GM04503 (cell line): Measurements from ENCODE around the gene HRK.
"Not testable (repeated sequence)": the region's sequence is repeated elsewhere in the genome, so short reads cannot be mapped to it uniquely, and the experiment has no call there.

Experiments used
- DNase-seq: peaks from one replicate; pipeline ENCODE4 v3.0.0-alpha.2; 2012; ENCODE audit warnings: low read depth

HRK gene

DNA sequence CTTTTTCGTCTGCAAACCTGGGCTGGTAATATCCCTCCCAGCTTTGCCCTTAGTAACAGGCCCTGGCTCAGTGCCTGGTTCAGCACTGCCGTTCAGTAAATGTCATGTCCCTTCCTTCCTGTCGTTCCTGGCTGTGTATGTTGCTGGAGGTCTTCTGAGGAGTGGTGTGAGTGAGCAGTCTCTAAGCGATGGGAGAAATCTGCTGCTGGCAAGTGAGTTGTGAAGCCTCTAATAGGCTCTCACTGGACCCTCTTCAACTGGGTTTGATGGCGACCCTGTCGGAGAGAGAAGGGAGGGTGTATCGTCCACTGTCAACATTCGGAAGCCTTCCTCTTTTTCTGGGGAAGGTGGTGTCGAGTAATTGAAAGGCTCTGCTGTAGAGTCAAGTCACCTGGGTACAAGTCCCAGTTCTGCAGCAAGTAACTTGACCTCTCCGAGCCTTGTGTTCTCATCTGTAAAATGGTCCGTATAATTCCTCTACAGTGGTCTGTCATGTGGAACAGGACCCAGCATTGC lies 62.8 kb downstream of the HRK start:
- no peak for DNase-seq

DNA sequence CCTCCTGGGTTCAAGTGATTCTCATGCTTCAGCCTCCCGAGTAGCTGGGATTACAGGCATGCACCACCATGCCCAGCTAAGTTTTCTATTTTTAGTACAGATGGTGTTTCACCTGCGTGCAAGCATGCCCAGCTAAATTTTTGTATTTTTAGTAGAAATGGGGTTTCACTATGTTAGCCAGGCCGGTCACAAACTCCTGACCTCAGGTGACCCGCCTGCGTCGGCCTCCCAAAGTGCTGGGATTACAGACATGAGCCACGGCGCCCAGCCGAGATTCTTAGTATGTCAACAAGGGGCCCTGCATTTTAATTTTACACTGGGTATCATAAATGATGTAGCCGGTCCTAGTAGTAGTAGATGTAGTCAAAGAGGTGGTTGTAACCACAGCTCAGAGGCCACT lies 66.5 kb downstream of the HRK start:
- DNase-seq: not testable (repeated sequence)

DNA sequence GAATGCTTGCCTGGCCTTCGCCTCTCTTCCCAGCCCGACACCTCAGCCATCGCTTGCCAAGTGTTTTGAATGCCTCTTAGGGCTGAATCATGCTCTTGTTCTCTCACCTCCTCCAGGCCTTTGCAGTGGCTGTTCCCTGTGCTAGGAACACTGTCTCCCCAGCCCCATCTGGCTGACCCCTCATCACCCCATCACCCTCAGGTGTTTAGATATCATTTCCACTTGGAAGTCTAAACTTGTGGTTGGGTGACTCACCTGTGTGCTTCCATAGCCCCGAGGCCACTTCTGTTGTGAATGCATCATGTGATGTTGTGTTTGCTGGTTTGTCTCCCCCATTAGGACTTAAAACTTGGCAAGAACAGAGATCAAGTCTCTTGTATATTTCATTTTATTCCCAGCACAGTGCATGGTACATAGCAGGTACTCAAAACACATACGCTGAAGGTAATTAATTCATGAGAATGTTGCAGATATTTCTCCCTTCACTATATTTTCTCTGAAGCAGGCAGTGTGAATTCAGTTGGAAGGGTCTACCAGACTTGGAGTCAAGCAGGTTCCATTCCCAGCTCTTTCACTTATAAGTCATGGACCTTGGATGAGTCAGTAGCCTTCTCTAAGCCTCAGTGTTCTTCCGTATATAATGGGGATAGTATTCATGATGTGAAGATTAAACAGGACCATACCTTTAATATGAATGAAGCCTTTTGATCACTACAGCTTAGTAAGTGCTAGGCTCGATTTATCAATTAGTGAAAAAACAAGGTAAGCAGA lies 67.8 kb downstream of the HRK start:
- no peak for DNase-seq

GRCh38 chr12:116812238-116812637 lies 69.0 kb downstream of the HRK start:
- DNase-seq: no peak

DNA sequence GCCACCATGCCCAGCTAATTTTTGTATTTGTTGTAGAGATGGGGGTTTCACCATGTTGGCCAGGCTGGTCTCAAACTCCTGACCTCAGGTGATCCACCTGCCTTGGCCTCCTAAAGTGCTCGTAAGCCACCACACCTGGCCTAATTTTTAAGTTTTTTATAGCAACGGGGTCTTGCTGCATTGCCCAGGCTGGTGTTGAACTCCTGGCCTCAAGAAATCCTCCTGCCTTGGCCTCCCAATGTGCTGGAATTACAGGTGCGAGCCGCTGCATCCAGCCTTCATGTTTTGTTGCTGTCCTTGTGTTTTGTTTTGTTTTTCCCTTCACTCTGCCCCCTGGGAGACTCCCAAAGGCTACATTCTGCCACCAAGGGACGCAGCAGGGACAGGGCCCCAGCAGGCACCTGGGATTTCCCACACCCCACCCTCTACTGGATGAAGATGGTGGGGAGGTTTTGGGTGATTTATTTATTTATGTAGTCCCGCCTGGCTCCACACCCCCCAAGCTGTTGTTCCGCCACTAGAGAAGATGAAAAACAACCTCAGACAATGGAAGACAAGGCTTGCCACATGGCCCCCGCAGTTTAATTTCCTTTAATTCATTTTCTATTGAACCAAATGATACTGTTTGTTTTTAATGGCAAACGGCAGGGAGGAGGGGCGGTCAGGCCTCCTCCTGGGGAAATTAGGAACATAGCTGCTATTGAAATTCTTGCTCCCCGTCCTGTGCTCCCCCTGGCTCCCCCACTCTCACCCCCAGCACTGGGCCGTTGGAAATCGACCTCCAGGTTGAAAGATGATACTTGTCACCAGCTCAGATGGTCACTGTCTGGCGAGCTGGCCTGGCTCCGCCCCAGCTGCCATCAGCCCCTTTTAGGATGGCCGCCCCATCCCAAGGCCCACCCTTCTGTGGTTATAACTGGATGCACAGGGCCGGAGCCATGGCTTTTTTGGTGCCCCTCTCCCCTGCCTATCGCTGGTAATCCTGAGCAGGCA lies 72.8 kb downstream of the HRK start:
- no peak for DNase-seq

- DNase-seq: no peak
Measured at GRCh38 chr12:116807546-116807945, 73.7 kb downstream of the HRK start.

DNA sequence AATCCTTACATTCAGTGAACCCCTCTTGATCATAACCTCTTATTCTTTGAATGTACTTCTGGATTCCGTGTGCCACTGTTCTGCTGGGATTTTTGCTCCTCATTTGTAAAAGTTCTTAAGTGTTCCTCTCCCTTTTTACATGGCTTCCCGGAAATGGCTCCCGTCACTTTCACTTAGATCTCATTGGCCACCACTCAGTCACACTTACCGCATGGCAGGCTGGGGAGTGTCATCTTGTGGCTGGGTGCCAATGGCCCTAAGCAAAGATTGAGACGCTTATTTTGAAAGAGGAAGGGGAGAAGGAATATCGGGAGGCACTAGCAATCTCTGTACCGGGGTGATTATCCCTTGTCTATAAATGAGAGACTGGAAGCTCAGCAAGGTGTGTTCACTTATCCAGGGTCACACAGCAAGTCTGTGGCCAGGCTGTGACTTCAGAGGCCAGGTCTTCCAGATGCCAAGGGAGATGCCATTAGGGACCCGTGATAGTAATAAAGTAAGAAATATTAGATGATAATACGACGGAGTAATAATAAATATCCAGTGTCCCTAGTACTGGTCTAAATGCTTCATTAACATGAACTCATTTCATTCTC lies 74.3 kb downstream of the HRK start:
- DNase-seq: no peak
